HG02970 (cell line): ENCODE data around the gene PIGQ.

Experiments
- ATAC-seq: cut with Tn5 transposase; IDR thresholded peaks from one replicate; pipeline ENCODE4 v1.9.1; 2021; ENCODE audit warnings: mild to moderate bottlenecking, moderate library complexity, moderate number of reproducible peaks; ENCODE audit not compliant: unreplicated experiment, low FRiP score

The PIGQ gene

DNA sequence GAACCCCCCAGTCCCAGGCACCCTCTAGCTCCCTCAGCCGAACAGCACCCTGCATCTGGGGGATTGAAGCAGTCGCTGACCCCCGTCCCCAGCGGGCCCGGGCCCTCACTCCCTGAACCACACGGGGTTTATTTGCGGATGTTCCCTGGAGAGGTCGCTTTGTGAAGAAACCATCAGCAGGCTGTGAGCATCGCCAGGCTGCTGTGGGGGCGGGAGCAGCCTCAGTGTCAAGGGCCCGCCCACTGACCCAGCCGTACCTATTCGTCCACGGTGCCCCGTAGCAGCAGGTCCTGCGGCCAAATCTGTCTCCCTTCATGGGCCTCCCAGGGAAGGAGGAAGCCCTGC, 13.7 kb downstream of the PIGQ start:
- no peak for ATAC-seq

GRCh38 chr16:583815-584591, 14.2 kb downstream of the PIGQ start:
- no peak for ATAC-seq

- ATAC-seq: no peak
Measured at GRCh38 chr16:585351-585750, 15.6 kb downstream of the PIGQ start.

DNA sequence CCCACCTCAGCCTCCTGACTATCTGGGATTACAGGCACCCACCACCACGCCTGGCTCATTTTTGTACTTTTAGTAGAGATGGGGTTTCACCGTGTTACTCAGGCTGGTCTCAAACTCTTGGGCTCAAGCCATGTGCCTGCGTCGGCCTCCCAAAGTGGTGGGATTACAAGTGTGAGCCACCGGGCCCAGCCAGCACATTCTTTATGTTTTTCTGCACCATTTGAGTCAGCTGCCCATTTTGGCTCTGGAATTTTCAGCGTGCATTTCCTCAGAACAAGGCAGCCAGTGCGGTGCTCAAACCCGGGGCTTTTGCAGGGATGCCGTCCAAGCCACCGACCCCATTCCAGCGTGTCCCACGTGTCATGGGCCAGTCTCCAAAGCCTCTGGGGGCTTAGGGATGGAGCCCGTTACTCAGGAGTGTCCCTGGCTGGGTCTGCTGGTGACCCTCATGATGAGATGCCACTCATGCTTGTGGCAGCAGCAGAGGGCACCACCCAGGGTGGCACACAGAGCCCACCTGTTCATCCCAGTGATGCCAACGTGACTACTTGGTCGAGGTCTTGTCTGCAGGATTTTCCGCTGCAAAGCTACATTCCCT, 16.4 kb downstream of the PIGQ start:
- no peak for ATAC-seq

GRCh38 chr16:586645-587590, 17.1 kb downstream of the PIGQ start:
- no peak for ATAC-seq

DNA sequence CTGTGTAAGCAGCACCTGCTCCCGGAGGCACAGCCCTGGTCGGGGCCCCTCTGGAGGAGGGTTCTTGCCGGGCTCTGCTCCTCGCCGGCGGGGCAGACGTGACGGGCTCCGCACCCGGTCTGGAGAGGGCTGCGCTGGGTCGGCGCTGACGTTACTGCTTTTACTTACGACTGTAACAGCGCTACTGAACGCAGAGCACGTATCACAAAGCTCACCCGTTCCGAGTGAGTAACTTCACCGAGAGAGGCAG, 18.8 kb downstream of the PIGQ start:
- ATAC-seq: no peak

DNA sequence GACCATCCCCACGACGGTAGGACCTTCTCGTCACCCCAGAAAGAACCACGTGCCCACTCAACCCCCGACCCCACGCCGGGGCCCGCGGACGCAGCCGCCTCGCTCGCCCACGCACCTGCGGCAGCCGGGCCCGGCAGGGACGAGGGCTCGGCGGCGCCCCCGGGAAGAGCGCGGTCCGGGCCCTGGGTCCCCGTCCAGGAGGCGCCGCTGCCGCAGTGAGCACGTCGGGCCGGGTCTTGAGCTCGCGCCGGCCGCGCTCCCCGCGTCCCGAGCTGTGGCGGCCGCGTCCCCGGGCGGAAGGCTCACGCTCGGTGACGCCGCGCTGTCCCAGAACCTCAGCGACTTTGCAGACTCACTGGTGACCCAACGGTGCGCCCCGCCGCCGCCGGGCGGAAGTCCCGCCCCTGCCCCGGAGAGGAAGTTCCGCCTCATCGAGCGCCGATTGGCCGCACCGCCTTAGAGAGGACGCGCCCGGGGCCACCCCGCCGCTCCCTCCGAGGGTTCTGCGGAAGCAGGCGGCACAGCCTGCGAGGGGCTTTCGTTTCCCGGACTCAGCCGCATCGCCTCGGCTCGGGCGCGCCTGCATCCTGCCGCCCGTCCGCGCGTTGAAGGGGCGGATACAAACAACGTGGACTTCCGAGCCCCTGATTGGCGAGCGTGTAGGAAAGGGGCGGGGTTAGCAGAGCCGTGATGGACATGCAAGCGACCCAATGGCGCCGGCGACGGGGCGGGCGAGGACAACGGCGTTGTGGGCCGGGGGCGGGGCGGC, 19.3 kb downstream of the PIGQ start:
- peak; percentile 62 for ATAC-seq

DNA sequence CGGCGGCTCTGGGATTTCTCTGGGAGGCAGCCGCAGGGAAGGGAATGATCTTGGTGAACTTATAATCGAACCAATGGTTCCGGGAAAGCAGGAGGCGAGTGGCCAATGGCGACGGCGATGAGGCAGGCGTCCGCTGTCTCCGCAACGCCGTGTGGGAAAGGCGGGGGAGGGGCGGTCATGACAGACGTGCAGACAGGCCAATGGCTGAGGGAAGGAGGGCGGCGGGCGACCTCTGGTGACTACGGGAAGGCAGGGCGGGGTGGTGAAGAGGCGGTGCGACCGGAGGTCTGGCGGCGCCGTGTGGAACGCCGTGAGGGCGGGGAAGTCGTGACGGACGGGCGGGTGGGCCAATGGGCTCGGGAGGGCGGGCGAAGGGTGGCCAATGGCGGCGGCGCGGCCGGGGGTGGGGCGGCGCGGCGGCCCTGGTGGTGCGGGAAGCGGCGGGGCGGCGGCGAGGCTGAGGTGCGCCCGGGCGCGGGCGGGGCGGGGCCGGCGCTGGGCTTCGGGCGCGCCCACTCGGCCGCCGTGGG, 20.0 kb downstream of the PIGQ start, which contains the start of gene RAB40C:
RAB40C (plus strand) TSS at position 409 of the 530 bp plus-strand sequence. CDS start 226 bp downstream, outside the sequence.
- peak; percentile 71 for ATAC-seq

DNA sequence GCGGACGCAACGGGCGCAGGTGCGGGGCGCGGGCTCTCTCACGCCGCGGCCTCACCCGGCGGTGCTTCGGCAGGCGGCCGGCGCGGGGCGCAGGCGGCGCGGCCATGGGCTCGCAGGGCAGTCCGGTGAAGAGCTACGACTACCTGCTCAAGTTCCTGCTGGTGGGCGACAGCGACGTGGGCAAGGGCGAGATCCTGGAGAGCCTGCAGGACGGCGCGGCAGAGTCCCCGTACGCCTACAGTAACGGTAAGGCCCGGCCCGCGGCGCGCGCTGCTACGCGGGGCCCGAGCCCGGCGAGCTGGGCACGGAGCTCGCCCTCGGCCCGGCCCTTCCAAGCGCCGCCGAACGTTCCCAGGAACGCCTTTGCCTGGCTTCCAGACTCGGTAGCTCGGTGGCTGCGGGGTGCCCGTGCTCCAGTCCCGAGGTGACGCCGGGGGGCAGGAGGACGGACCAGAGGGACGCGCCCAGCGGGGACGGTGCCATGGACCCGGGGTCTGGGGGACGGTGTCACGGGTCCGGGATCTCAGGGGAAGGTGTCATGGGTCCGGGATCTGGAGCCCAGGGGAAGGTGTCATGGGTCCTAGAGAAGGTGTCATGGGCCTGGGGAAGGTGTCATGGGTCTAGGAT, 20.5 kb downstream of the PIGQ start:
- ATAC-seq: no peak

GRCh38 chr16:590815-591200, 21.0 kb downstream of the PIGQ start:
- ATAC-seq: no peak

DNA sequence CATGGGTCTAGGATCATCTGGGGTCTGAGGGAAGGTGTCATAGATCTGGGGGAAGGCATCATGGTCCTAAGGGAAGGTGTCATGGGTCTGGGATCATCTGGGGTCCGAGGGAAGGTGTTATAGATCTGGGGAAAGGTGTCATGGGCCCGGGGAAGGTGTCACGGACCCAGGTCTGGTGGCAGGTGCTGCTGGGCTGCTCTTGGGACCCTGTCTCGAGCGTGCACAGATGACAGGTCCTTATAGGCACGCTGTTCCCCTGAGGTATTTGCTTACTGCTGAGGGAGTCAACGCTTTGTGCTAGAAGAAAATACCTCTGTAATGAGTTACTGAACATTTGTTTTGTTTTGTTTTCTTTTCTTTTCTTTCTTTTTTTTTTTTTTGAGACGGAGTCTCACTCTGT, 21.5 kb downstream of the PIGQ start:
- ATAC-seq: no peak

DNA sequence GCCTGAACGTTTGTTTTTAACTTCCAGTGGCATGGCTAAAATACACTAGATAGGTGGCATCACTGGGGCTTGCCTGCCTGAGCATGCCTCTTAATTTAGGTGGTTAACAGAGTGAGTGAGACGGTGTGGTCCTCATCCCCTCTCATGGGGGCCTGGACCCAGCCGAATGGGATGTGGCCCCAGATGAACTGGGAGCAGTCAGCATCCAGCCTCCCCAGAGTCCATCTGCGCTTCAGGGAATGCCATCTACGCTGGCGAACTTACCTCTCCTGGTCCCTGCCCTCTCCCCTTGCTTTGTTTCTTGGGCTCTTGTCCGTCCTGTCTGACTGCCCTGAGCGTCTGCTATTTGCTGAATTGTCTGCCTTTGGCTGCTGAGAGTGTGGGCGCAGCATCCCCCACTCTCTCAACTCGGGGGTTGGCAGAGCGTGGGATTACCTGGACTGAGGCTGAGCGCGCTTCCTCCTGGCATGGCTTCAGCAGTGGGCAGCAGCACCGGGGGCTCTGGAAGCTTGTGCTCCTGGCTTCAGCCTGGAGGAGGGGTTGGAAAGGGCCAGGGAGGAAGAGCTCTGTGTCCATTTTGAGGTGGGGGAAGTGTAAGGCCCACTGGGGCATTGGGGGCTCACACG, 22.2 kb downstream of the PIGQ start:
- no peak for ATAC-seq

GRCh38 chr16:592518-593306, 22.9 kb downstream of the PIGQ start:
- ATAC-seq: no peak

- ATAC-seq: no peak
Measured at GRCh38 chr16:593406-593805, 23.6 kb downstream of the PIGQ start.

- ATAC-seq: no peak
Measured at GRCh38 chr16:593807-594206, 24.0 kb downstream of the PIGQ start.

DNA sequence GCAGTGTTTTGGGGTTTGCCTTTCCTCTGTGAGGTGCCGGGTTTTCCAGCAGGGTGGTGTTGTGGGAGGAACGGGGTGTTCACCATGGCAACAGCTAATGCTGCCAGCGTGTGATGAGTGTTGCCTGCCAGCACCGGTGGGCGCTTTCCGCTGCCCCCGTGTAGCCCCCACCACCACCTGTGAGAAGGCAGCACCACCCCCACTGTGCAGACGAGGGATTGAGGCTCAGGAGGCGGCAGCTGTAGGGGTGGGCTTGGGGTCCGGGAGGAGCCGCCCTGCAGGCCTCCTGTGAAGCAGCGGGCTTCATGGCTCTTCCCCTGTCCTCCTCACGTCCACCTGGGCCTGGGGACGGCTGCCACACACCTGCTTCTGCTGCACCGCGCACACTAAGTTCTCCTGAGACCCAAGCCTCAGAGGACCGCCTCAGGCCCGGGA, 25.3 kb downstream of the PIGQ start:
- ATAC-seq: no peak

DNA sequence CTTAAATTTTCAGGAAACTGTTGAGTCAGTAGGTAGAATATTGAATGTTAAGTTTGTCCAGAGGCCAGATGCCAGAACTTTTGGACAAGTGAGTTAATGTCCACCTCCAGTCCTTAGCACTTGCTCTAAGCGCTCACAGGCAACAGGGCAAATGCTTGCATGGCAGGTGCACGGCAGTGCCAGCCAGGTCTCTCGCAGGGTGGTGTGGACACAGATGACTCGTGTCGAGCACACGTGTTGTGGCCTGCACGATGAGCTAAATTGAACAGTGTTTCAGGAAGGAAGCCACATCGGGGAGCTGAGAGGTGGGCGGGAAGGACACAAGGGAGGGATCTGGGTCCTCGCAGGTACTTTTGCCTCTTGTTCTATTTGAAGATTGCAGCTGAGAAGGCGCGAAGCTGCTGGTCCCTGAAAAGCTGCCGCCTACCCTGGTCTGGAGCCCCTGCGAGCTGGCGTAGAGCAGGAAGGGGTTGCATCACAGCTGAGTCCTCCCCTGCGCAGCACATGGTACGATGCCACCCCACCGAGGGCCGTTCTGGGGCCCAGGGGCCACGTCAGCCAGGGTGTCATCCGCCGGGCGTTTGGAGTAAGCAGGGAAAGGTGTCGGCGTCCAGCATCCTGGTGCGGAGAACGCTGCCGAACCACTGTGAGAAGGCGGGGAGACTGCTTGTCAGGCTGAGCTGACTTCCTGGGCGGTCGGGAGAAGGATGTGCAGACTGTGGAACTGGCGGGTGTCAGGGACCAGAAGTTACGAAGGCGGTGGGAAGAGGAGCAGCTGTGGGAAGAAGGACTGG, 26.4 kb downstream of the PIGQ start:
- no peak for ATAC-seq

- ATAC-seq: no peak
Measured at GRCh38 chr16:596736-597060, 26.9 kb downstream of the PIGQ start.
